Stomach (tissue), 9 donors: ENCODE results near the gene CCM2L. TPM values are rescaled to one million over a fixed set of nuclear protein-coding genes. Genes with fewer than 3 reads are reported as not detected.

Source experiments
- DNase-seq, 2 donors: peaks; one replicate each; pipeline versions ENCODE4 v3.0.0 to v3.0.0-alpha.2; 2013 to 2019
- H3K27ac ChIP-seq, 5 donors: fragments of 200-600 bp in 4 of 5; sonication (generic) in 4 of 5; one replicate each; pipeline ENCODE4 v1.5.1; 2013 to 2019; ENCODE audit warnings: mild to moderate bottlenecking in 1 of 5, moderate library complexity in 1 of 5
- H3K27me3 ChIP-seq, 3 donors: fragments of 200-600 bp; sonication (generic); one replicate each; pipeline ENCODE4 v1.5.1; 2017 to 2019; ENCODE audit warnings: mixed run types in 1 of 3
- H3K36me3 ChIP-seq, 4 donors: fragments of 200-600 bp; sonication (generic); 1 replicate in 3 of 4; 2 replicates in 1 of 4; pipeline ENCODE4 v1.5.1; 2016 to 2019
- H3K4me1 ChIP-seq, 4 donors: fragments of 200-600 bp; sonication (generic); one replicate each; pipeline ENCODE4 v1.5.1; 2016 to 2019
- H3K4me3 ChIP-seq, 4 donors: fragments of 200-600 bp; sonication (generic) in 3 of 4; one replicate each; pipeline ENCODE4 v1.5.1; 2016 to 2019; ENCODE audit warnings: mild to moderate bottlenecking in 1 of 4
- H3K9me3 ChIP-seq, 4 donors: fragments of 200-600 bp; sonication (generic); one replicate each; pipeline ENCODE4 v1.5.1; 2016 to 2019
- EP300 ChIP-seq: sonication (generic); formaldehyde crosslinking; IDR thresholded peaks from one replicate; pipeline ENCODE4 v1.6.1; 2017; ENCODE audit warnings: antibody characterized with exemption
- POLR2A ChIP-seq, 4 donors: fragments of 450-650 bp; IDR thresholded peaks; one replicate each; pipeline ENCODE4 v1.6.1; 2016; ENCODE audit warnings: antibody characterized with exemption in 4 of 4, control low read depth in 2 of 4, mild to moderate bottlenecking in 1 of 4, moderate library complexity in 1 of 4
- POLR2AphosphoS5 ChIP-seq, 3 donors: sonication (generic); formaldehyde crosslinking; IDR thresholded peaks; one replicate each; pipeline ENCODE4 v1.6.1; 2016; ENCODE audit warnings: antibody characterized with exemption in 3 of 3
- whole genome bisulfite sequencing, 5 donors: extraction: QIAGEN DNeasy Blood & Tissue Kit in 3 of 5; methylation state at CpG; one replicate each; pipeline versions ENCODE4 v1.1.5 to v1.1.7; 2013 to 2018; 5-methylcytosine and 5-hydroxymethylcytosine counted together
- intact Hi-C: fragments of 100-400 bp; cut with DNase I; formaldehyde crosslinking; loops from one replicate; pipeline ENCODE4 v1.15.1; 2023; ENCODE audit warnings: low total_unique reads
- polyA plus RNA-seq, 3 donors: library from polyadenylated mRNA; stranded (reverse); fragments of 200-250 nt; gene quantifications; one replicate each; pipeline ENCODE4 v1.2.3, GENCODE V29; 2013
- total RNA-seq, 5 donors: library from RNA; depleted of rRNA; stranded (reverse); fragments of >200 nt; gene quantifications; one replicate each; pipeline versions ENCODE4 v1.1.0 to v1.2.3, GENCODE V29; 2014 to 2016
- TF ChIP-seq, protein P1 (sequence below), 7 experiments: fragments of 450-650 bp in 4 of 7; fragments of 200-600 bp in 3 of 7; sonication (generic) in 3 of 7; IDR thresholded peaks; one replicate each; pipeline ENCODE4 v1.5.1; 2016 to 2019; ENCODE audit warnings: antibody characterized with exemption in 7 of 7, control low read depth in 2 of 7, mild to moderate bottlenecking in 1 of 7
- donor health status: healthy with polysubstance abuse.
- donor health status: Bipolar disorder and iron deficiency.
- donor health status: healthy.

The CCM2L gene
- total and polyA plus RNA-seq, 8 donors: 0.45 to 4.4 (median 2.1) TPM; not detected in 2

DNA sequence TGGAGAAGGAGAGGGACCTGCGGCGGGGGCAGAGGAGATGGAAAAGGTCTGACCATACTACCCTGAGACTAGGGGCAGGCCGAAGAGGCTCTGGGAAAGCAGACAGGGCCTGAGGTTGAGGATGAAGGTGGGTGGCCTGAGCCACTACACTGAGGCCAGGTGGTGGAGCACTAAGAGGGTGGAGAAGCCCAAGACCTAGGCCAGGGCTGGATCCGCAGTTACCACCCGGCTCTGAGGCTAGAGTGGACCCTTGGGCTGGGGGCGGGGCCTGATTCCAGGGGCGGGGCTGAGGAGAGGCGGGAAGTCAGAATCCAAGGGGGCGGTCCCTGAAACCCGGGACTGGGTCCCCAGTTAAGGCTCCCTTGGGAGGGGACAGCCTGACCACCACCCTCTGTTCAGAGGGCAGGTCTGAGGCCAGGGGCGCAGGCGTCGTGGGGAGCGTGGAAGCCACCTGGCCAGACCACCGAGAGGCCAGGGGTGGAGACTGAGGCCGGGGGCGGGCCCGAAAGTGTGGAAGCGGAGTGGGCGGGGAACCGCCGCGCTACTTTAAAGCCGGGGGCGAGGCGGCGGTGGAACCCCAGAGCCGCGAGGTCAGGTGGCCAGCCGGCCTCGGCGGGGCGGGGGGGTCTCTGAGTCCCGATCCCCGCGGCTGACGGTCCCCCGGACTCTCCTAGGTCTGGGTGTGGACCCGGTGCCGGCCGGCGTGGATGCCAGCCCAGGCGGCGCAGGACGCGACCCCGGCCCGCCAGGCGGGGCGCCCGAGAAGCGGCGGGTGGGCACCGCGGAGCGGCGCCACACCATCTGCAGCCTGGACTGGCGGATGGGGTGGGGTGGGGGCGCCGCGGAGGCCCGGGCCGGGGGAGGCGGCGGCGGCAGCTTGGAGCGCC is 8.3 kb downstream of the CCM2L start:
- TF ChIP-seq POLR2A (IDR thresholded peaks at IDR 0.05) (no peak), POLR2AphosphoS5 (IDR thresholded peaks at IDR 0.05) (no peak), EP300 (no peak)
- TF ChIP-seq, protein P1, sequence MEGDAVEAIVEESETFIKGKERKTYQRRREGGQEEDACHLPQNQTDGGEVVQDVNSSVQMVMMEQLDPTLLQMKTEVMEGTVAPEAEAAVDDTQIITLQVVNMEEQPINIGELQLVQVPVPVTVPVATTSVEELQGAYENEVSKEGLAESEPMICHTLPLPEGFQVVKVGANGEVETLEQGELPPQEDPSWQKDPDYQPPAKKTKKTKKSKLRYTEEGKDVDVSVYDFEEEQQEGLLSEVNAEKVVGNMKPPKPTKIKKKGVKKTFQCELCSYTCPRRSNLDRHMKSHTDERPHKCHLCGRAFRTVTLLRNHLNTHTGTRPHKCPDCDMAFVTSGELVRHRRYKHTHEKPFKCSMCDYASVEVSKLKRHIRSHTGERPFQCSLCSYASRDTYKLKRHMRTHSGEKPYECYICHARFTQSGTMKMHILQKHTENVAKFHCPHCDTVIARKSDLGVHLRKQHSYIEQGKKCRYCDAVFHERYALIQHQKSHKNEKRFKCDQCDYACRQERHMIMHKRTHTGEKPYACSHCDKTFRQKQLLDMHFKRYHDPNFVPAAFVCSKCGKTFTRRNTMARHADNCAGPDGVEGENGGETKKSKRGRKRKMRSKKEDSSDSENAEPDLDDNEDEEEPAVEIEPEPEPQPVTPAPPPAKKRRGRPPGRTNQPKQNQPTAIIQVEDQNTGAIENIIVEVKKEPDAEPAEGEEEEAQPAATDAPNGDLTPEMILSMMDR (IDR thresholded peaks at IDR 0.05): no peak
- Histone ChIP-seq H3K9me3 (no peaks in the 10 kb centered on the region), H3K27ac (peak overlapping the region in 3 of 5 donors; percentile 9 to 62 (median 38)), H3K36me3 (no peaks in the 10 kb centered on the region), H3K27me3 (peaks cover 5 to 92% (median 63%) of the 10 kb centered on the region in 3 donors), H3K4me3 (peak overlapping the region; percentile 53 to 80 (median 58)), H3K4me1 (peaks cover 12 to 26% (median 20%) of the 10 kb centered on the region in 4 donors)
- WGBS, 5 donors: 1 to 3% (median 1%) methylated on average over 34 to 67 of the region's 67 CpGs
- intact Hi-C loops: no loop called here
- DNase-seq: peak; percentile 75 to 83

DNA sequence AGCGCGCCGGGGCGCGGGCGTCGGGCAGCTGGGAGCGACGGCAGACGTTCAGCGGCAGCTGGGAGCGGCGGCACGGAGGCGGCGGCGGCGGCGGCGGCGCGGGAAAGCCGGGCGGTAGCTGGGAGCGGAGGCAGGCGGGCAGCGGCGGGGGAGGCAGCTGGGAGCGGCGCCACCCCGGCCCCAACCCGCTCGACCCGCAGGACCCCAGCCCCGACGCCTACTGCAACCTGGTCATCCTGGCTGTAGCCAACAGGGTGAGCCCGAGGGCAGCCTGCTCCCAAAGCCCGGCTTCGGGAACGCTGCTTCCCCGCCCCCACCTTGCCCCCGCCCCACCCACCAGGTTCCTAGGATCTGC is 8.9 kb downstream of the CCM2L start:
- Histone ChIP-seq H3K36me3 (no peaks in the 10 kb centered on the region), H3K27ac (peak overlapping the region in 1 of 5 donors; percentile 9), H3K9me3 (no peaks in the 10 kb centered on the region), H3K27me3 (peaks cover 5 to 98% (median 63%) of the 10 kb centered on the region in 3 donors), H3K4me1 (peaks cover 12 to 26% (median 20%) of the 10 kb centered on the region in 4 donors), H3K4me3 (peak overlapping the region; percentile 53 to 80 (median 58))
- TF ChIP-seq POLR2A (IDR thresholded peaks at IDR 0.05): no peak
- TF ChIP-seq EP300: no peak
- TF ChIP-seq, protein P1 (IDR thresholded peaks at IDR 0.05): no peak
- no peak for TF ChIP-seq POLR2AphosphoS5 (IDR thresholded peaks at IDR 0.05)
- intact Hi-C loops: no loop called here
- WGBS, 5 donors: 0 to 1% (median 1%) methylated on average over 5 to 36 of the region's 42 CpGs
- peak in 1 of 2 donors; percentile 60 for DNase-seq

DNA sequence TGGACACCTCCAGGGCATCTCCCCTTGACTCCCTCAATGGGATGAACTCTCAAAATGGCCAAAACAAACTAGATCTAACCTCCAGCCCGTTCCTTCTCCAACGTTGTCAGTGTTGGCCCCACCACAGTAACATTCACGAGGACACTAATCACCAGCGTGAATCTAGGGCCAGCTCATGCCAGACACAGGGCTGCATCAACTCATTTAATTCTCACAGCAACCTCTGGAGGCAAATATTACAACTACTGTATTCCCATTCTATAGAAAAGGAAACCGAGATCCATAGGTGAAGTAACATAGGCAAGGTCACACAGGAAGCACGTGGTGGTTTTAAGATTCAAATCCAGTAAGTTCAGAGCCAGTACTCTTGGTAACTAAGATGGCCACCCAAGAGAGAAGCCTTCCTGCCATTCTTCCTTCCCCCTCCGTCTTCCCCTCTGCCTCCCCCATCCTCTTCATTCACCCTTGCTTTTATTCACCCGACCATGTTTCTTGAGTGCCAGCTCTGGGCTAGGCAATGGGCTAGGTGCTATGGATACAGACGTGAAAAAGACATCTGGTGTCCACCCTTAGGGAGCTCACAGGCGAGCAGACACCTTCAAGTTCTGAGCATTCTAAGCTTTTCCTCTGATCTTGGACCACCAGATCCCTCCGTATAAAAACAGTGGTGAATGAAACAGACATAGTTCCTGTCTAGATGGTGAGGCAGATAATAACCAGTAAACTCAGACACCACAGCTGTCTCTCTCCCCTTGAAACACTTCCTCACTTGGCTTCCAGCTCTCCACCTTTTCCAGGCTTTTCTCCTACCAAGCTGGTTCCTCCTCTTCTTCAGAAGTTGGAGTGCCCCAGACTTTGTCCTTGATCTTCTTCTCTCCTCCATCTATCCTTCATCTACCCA is 9.6 kb downstream of the CCM2L start:
- no peaks in the 10 kb centered on the region for H3K9me3 ChIP-seq
- H3K27ac ChIP-seq: no peak overlapping the region
- WGBS, 5 donors: 35 to 40% (median 37%) methylated on average over 11 of the region's 11 CpGs
- peaks cover 12 to 26% (median 20%) of the 10 kb centered on the region in 4 donors for H3K4me1 ChIP-seq
- no peak for DNase-seq
- intact Hi-C loops: loop anchor here (10.0 kb wide), 1 partner anchor 195 kb away; no protein-coding TSS in a partner anchor
- peak overlapping the region; percentile 53 to 80 (median 58) for H3K4me3 ChIP-seq
- no peaks in the 10 kb centered on the region for H3K36me3 ChIP-seq
- H3K27me3 ChIP-seq: peaks cover 5 to 98% (median 63%) of the 10 kb centered on the region in 3 donors
- TF ChIP-seq EP300 (no peak), POLR2AphosphoS5 (IDR thresholded peaks at IDR 0.05) (no peak), POLR2A (IDR thresholded peaks at IDR 0.05) (no peak)
- TF ChIP-seq, protein P1 (IDR thresholded peaks at IDR 0.05): no peak

DNA sequence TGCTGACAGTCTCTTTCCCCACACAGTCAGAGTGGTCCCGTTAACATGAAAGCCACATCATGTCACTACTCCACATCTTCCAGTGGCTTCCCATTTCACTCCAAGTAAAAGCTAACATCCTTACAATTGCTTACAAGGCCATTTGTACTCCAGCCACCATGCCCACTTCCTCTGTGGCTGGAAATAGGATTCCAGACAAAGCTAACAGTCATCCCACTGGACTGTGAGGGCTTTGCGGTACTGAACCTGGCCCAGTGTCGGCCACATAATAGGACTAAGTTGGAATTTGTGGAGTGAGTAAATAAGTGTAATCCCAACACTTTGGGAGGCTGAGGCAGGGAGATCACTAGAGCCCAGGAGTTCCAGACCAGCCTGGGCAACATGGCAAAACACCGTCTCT is 10.9 kb downstream of the CCM2L start:
- no peak overlapping the region for H3K27ac ChIP-seq
- no peaks in the 10 kb centered on the region for H3K9me3 ChIP-seq
- intact Hi-C loops: loop anchor here (10.0 kb wide), 1 partner anchor 196 kb away; no protein-coding TSS in a partner anchor
- peaks cover 12 to 26% (median 20%) of the 10 kb centered on the region in 4 donors for H3K4me1 ChIP-seq
- WGBS, 5 donors: 78 to 90% (median 83%) methylated on average over 4 of the region's 4 CpGs
- no peaks in the 10 kb centered on the region for H3K36me3 ChIP-seq
- peaks cover 5 to 99% (median 68%) of the 10 kb centered on the region in 3 donors for H3K27me3 ChIP-seq
- DNase-seq: no peak
- TF ChIP-seq, protein P1 (IDR thresholded peaks at IDR 0.05): no peak
- no peak for TF ChIP-seq POLR2AphosphoS5 (IDR thresholded peaks at IDR 0.05)
- TF ChIP-seq EP300: no peak
- TF ChIP-seq POLR2A (IDR thresholded peaks at IDR 0.05): no peak
- H3K4me3 ChIP-seq: no peak overlapping the region
